Inflammatory macrophage treated with lipopolysaccharide for 4 hours (primary cell): ENCODE results near the gene C11orf54.

Source experiments
- DNase-seq: peaks from one replicate; pipeline ENCODE4 v3.0.0-alpha.2; 2020

Gene C11orf54

GRCh38 chr11:93741094-93741881 lies at the start of gene C11orf54, which contains the start of gene TAF1D:
Gene C11orf54 (plus strand): TSS chr11:93741672. CDS start chr11:93747394, 5,722 bp downstream.
Gene TAF1D (minus strand): TSS chr11:93741495. CDS start chr11:93739304, 2,191 bp downstream.
- DNase-seq = peak; percentile 99

GRCh38 chr11:93694109-93694508 lies 47.4 kb upstream of the C11orf54 start:
- no peak for DNase-seq

DNA sequence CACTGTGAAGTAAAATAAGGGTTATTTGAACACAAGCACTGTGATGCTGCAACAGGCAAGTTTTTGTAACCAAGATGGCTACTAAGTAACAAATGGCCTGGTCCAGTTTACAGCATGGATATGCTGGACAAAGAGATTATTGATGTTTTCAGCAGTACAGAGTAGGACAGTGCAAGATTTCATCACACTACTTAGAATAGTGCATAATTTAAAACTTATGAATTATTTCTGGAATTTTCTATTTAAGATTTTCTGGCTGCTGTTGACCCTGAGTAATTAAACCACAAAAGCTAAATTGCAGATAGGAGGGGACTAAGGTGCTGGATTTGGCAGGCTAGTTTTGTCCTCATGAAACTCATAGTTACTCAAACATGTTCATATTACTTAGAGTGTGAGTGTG lies 46.9 kb upstream of the C11orf54 start:
- DNase-seq = no peak

GRCh38 chr11:93697611-93698010 lies 43.9 kb upstream of the C11orf54 start:
- DNase-seq = no peak

GRCh38 chr11:93700830-93701229 lies 40.6 kb upstream of the C11orf54 start:
- DNase-seq = no peak

GRCh38 chr11:93704237-93704636 lies 37.2 kb upstream of the C11orf54 start:
- DNase-seq = no peak

DNA sequence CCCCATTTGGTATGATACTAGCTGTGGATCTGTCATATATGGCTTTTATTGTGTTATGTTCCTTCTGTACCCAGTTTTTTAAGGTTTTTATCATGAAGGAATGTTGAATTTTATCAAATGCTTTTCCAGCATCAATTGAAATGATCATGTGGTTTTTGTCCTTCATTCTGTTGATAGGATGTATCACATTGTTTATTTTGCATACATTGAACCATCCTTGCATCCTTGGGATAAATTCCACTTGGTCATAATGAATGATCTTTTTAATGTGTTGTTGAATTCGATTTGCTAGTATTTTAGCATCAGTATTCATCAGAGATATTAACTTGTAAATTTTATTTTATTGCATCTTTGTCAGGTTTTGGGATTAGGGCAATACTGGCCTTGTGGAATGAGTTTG lies 31.2 kb upstream of the C11orf54 start:
- no peak for DNase-seq

DNA sequence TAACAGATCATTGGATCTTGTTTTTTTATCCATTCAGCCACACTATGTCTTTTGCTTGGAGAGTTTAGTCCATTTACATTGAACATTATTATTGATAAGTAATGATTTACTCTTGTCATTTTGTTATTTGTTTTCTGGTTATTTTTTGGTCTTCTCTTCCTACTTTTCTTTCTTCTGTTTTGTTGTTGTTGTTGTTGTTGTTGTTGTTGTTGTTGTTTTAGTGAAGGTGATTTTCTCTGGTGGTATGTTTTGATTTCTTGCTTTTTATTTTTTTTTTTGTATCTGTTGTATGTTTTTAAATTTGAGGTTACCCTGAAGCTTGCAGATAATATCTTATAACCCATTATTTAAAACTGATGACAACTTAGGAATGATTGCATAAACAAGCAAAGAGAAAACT lies 28.8 kb upstream of the C11orf54 start:
- DNase-seq = no peak

GRCh38 chr11:93715797-93716396 lies 25.6 kb upstream of the C11orf54 start:
- DNase-seq = no peak

DNA sequence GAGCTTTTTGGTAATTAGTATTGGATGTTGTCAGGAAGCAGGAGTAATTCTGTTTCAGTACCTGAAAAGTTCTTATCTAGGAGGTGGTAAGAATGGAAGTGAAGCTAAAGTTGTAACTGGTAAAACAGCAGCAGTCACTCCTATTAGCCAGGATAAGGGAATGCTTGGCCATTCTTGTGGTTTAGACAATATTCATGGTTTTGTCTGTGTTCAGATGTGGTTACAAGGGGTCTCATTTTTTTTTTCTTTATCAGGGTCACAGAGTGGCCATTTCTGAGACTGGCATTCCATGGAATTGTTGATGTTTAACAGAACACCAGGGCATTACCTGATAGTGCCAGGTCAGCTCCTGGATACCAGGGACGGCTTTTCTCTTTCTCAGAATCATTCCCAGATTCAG lies 24.0 kb upstream of the C11orf54 start:
- no peak for DNase-seq

DNA sequence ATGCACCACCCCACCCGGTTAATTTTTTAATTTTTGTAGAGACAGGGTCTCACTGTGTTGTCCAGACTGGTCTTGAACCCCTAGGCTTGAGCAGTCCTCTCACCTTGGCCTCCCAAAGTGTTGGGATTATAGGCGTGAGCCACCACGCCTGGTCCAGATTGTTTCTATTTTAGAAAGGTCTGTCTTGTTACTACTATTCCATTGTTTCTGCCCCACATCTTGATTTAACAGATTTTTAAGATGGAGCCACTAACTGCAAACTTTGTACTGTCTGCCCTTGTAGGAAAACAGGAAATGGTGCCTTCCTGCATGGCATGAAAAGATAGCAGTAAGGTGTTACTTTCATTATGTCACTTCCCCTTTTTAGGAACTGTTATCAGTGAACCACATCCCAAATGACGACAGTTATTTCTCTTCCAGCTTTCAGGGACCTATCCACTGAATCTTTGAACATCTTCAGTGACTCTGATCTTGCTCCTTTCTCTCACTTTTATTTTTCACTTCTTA lies 23.4 kb upstream of the C11orf54 start:
- DNase-seq = peak; percentile 6

DNA sequence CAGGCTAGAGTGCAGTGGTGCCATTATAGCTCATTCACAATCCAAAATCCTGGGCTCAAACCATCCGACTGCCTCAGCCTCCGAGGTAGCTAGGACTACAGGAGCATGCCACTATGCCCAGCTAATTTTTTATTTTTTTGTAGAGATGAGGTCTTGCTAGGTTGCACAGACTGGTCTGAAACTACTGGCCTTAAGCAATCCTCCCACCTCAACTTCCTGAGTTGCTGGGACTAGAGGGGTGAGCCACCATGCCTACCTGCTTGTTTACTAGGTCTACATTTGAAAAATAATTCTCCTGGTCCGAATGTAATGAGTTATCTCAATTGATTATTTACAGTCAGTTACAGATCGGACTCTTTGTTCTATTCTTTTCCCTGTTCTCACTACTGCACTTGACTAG lies 22.2 kb upstream of the C11orf54 start:
- DNase-seq = no peak

DNA sequence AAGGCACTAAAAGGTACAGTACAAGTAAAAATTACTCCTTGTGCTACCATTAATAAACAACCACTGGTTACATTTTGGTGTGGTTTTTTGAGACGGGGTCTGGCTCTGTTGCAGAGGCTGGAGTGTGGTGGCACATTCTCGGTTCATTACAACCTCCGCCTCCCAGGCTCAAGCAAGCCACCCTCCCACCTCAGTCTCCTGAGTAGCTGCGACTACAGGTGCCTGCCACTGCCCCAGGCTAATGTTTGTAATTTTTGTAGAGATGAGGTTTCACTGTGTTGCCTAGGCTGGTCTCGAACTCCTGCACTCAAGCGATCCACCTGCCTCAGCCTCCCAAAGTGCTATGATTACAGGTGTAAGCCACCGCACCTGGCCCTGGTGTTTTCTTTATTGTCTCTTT lies 20.9 kb upstream of the C11orf54 start:
- DNase-seq = no peak

GRCh38 chr11:93724089-93724488 lies 17.4 kb upstream of the C11orf54 start:
- no peak for DNase-seq

DNA sequence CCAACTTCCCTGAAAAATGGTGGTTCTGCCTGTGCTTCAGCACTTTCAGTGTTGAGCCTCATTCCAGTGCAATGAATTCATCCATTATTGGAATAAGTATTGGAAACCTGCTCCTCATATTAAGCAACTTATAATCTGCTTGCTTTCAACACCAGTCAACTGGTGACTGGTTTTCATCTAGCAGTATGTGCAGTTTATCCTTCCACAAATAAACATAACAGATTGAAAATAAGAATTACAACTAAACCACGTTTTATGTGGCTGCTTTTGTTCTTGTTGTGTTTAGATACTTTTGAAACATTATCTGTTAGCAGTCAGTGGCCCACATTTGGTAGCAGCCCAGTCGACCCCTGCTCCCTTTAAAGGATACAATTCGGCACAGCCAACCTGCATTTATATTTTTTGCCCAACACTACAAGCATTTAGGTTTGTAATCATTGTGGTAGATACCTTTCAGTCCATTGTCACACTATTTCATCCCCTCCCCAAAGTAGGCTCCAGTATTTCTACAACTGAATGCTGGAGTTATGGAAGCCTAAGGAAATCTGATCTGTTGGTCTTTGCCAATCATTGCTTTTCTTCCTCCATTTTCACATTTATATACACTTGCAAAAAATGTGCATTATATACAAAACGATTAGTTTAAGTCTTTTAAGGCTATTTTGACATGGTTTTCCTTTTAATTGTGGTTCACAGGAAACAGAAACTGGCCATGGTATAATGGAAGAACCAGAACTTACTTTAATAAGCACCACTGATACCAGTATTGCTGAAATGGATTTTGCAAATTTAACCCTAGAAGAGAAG lies 13.3 kb upstream of the C11orf54 start:
- no peak for DNase-seq

- DNase-seq = no peak
These were observed 12.7 kb upstream of the C11orf54 start for GRCh38 chr11:93728792-93729128.

- DNase-seq = no peak
These were observed 12.3 kb upstream of the C11orf54 start for GRCh38 chr11:93729129-93729616.

DNA sequence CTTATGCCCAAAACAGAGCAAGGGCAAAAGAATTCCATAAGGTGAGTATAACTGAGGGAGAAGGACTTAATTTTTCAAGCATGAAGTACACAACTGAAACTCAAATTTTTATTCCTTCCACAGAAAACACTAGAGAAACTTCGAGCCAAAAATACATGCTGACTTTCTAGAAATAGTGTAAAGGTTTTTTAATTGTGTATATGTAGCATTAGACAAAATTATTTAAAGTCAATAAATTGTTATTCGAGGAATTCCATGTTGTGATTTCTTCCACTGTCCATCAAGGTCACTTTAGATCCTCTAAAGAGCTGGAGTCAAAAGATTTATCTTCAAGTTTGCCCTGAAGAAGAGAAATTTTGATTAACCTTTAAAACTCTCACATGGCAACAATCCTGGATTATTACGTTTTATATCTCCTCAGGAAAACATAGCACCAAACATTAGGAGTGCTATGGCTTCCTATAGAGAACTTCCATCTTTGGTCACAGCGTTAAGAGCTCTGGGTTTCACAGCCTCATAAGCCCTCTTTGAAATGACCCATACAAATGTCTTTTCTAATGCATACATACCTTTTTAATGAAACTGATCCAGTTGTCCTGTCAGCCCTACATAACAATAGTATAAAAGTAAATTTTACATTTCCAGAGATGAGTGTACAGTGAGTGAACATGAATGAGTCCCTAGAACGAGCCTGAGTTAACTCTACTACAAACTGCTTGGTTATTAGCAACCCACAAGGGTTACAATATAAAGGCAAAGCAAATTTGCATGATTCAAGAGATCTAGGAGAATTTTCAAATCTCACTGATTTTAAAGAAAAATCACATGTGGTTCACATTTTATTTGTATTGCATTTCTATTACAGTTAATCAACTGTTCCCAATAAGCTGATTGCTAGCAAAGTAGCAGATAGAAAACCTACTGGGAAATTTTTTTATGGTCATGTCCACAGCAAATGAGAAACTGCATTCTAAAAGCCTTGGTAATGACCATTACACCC lies 11.1 kb upstream of the C11orf54 start:
- DNase-seq = no peak

DNA sequence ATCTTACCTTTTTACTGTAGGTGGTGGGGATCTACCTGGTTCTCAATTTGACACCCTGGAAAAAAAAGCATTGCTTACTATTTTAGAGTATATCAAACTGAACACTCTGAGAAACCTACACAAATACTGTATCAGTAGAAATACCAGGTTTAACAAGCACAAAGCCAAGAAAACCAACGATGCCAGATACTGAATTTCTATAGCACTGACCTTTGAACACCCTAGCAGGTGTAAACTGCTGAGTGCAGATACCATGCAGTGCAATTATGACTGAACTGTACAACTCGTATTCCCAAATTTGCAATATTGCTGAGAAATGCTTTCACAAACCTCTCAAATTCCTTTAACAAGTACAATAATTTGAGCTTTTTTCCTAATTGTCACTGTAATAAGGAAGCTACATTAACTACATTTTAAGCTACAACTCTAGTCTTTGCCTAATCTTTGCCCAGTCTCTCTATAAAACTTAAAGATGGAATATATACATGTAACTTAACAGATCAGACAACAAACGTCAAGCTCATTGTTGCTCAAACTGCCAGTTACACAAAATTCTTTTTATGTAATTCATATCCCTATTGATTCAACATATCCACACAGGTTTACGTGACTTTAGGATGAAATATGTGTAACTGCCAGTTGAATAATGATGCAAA lies 9.1 kb upstream of the C11orf54 start:
- DNase-seq = no peak

GRCh38 chr11:93733474-93733873 lies 8.0 kb upstream of the C11orf54 start:
- no peak for DNase-seq

- DNase-seq = no peak
These were observed 6.8 kb upstream of the C11orf54 start for GRCh38 chr11:93734427-93735222.
